Measurements from ENCODE around the gene TKT.
"Not testable (repeated sequence)": the region's sequence is repeated elsewhere in the genome, so short reads cannot be mapped to it uniquely, and the experiment has no call there.

Gene TKT

DNA sequence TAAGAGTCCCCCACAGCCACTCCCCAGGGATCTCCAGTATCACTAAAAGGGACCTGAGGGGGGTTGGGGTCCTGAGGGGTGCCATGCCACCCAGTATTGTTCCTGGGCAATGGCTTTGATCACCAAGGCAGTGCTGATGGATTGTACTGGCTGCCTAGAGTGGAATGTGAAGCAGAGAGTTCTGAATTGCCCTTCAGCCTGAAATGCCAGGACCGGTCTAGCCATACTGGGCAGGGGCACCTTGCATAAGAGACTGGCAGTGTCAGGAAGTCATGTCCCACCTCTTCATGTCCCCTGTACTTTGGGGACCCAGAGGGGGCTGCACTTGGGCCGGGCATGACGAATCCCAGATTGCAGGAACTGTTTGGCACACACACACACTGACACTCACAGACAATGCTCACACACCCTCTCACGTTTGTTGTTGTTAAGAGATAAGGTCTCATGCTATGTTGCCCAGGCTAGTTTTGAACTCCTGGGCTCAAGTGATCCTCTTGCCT lies 4.5 kb upstream of the TKT start:
- no peak for DNase-seq (ENCODE audit: low spot score)

DNA sequence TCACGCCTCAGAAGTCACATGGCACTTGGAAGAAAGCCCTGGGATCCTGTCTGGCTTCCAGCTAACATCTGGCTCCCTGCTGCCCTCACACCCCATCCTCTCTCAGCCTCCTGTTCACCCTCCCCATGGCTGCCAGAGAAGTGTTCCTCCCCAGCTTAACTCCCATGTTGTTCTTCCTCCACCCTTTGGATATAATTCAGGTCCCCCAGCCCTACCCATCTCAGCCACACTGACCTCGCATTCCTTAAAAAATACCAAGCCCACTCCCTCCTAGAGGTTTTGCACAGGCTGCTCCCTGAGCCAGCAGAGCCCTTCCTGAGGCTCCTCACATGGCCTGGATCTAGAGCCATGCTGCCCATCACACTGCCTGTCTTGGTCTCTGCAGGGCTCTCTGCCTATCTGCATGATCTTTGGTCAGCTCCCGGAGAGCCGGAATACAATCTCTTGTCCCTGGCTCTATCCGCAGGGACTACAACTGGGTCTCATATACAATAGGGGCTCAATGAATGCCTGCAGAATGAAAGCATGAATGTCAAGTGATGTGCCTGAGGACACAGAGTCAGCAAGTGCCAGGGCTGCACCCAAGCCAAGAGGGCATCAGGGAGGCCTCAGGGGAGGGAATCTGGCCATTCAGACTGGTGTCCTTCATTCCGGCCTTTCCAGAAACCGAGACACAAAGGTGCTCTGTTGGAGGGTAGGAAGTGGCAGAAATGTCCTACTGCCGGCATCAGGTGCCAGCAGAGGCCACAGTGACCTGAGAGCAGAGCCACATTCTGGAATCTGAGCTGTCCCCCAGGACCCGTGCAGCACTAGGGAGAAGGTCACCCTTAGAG lies 3.8 kb upstream of the TKT start:
- peak; percentile 77 for DNase-seq (ENCODE audit: low spot score)

DNA sequence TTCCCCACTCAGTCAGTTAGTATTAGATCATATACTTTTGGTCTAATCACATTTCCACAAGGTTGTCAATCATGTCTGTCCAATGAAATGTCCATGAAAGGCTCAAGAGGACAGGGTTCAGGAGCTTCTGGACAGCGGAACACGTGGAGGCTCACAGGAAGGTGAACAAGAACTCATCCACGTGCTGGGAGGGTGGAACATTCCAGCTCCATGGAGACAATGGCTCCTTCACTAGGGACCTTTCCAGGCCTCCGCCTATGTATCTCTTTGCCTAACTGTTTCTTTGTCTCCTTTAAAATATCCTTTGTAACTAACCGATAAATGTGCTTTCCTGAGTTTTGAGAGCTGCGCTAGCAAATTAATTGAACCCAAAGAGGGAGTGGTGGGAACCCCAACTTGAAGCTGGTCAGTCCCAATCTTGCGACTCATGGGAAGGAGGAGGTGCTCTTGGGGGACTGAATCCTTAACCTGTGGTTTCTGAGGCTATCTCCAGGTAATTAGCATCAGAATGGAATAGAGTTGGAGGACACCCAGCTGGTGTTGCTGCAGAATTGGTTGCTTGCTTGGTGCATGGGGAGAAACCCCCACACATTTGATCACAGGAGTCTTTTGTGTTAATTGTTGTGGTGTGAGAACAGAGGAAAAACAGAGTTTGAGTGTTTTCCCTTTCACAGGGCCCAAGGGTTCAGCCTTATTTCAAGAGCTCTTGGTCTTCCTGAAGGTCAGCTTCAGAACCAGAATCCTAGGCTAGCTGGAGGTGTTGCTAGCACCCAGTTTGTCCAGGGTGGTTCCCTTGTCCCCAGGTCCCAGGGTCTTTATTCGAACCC lies 3.0 kb upstream of the TKT start:
- peak; percentile 78 for DNase-seq (ENCODE audit: low spot score)

DNA sequence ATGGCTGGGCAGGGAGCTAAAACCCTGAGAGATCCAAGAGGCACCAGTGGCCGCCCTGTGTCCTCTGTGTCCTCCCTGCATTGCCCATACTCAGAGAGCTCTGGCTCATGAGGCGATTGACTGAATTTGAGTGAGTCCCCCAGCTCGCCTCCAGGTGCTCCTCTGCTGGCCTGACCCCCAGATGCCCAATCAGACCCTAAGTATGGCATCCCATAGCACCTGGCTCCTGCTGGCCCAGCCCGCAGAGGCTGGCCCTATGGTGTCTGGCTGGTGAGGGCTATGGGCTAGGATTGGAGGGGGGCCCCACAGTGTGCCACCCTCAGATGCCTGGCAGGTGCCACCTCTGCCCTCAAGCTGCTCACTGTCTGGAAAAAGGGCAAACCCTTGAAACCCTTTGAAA lies 1.6 kb upstream of the TKT start:
- DNase-seq (ENCODE audit: low spot score): no peak

DNA sequence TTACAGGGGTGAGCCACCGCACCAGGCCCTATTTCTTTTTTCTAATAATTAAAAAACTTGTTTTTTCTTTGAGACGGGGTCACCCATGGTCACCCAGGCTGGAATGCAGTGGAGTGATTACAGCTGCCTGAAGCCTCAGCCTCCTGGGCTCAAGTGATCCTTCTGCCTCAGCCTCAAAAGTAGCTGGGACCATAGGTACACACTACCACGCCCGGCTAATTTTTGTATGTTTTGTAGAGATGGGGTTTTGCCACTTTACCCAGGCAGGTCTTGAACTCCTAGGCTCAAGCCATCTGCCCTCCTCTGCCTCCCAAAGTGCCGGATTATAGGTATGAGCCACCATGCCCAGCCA lies 858 bp upstream of the TKT start:
- DNase-seq (ENCODE audit: low spot score): no peak

DNA sequence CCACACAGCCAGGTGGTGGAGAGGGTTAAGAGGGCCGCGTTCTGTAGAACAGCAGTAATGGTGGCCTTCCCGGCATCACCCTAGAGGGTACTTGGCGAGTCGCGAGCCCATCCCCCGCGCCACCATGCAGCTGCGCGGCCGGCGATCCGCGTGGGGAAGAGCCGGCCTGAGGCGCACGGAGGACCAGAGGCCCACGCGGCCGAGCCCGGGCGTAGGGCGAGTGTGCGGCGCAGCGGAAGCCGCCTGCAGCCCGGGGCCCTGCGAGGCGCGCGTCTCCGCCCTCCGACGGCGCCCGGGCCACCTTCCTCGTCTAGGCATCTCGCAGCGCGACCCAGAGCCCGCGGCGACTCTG lies 423 bp downstream of the TKT start:
- DNase-seq (ENCODE audit: low spot score): peak; percentile 40

DNA sequence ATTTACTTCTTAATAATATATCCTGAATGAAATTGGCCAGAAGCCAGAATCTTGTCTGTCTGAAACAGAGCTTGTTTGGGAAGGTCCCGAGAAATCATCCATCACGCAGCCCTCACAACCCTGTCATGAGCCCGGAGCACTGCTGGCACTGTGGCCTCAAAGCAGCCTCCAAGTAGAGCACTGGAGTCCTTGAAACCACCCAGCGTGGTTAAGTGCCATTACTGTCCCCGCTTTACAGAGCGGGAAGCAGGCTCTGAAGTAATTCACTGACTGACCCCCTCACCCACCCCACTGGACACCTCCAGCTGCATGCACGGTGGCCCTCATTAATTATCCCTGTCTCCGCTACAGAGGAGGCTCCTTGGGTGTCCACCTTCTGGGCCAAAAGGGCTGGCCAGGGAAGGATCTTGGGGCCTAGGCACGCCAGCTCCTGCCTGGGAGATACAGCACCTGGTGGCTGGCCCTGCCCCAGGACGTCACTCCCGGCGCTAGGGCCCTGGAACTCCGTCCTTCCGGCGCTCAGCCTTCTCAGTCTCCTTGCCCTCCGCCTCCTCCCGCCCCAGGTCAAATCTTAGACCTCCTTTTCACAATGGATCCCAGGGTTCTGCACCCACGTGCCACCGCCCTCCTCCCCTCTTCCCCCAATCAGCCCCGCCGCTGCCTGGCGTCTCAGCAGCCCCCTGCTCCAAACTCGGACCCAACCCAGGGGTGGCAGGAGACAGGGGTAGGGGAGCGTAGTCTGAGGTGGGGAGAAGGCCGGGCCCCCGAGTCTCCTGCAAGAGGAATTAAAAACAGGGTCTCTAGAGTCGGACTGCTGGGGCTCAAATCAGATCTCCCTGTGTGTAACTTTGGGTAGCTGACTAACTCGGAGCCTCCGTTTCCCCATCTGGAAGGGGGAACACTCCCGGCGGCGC lies 1.1 kb downstream of the TKT start:
- DNase-seq (ENCODE audit: low spot score): peak; percentile 37

DNA sequence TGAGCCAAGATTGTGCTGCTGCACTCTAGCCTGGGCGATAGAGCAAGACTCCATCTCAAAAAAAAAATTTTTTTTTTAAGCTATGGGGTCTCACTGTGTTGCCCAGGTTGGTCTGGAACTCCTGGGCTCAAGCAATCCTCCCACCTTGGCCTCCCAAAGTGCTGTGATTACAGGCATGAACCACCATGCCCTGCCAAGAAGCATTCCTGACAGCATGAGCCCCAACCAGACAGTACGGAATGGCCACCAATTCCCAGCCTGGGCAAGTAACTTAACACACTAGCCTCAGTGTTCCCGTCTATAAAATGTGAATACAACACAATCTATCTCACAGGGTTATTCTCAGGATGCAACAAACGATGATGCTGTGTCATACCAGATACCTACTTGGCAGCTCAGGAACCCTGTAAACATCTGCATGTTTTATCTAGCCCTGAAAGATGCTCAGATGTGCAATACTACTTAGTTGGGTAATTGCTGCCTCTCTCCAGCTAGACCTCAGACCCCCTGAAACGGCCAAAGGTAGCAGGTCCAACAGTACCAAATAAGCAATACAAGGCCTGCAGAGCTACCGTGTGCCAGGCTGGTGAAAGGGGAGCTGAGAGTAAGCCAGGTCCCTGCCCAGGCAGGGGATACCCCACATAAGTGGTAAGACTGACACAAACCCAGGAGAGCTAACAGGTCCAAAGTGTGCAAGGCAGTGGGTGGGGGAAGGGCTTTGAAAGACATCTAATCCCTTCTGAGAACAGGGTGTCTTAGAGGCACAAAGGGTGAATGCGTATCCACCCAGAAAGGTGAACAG lies 1.9 kb downstream of the TKT start:
- DNase-seq (ENCODE audit: low spot score): no peak

DNA sequence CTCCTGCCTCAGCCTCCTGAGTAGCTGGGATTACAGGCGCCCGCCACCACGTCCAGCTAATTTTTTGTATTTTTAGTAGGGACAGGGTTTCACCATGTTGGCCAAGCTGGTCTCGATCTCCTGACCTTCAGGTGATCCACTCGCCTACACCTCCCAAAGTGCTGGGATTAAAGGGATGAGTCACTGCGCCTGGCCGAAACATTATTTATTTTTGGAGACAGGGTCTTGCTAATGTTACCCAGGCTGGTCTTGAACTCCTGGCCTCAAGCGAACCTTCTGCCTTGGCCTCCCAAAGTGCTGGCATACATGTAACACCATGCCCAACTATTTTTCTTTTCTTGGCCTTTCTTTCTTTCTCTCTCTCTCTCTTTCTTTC lies 2.9 kb downstream of the TKT start:
- DNase-seq (ENCODE audit: low spot score): not testable (repeated sequence)

DNA sequence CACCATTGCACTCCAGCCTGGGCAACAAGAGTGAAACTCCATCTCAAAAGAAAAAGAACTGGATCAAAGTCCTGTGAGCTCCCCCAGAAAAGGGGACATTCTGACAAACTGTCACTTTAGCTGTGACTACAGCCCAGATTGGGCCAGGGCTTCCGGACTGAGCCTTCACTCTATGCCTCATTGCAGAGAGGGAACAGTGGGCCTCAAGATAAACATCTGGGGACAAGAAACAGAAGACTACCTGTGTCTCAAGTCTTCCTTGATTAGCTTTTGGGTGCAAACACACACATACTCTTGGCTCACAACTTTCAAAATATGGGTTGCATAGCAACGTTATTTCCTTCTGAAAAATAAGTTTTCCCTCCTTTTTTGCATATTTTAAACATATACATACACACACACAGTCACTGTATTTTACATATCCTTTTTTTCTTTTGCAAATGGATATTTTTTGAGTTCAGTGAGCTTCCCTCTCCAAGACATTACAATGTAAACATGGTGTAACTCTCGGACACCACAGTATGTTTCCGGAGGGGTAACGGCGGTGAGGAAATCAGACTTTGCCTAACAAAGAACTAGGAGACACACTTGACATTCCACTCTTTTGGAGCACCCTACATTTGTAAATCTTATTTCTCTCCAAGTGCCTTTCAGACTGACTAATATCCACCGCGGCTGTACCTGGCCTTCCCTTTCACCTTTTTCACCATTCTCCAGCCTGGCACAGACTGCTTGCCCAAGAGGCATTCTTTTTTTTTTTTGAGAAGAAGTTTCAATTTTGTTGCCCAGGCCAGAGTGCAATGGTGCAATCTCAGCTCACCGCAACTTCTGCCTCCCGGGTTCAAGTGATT lies 3.5 kb downstream of the TKT start:
- DNase-seq (ENCODE audit: low spot score): no peak

DNA sequence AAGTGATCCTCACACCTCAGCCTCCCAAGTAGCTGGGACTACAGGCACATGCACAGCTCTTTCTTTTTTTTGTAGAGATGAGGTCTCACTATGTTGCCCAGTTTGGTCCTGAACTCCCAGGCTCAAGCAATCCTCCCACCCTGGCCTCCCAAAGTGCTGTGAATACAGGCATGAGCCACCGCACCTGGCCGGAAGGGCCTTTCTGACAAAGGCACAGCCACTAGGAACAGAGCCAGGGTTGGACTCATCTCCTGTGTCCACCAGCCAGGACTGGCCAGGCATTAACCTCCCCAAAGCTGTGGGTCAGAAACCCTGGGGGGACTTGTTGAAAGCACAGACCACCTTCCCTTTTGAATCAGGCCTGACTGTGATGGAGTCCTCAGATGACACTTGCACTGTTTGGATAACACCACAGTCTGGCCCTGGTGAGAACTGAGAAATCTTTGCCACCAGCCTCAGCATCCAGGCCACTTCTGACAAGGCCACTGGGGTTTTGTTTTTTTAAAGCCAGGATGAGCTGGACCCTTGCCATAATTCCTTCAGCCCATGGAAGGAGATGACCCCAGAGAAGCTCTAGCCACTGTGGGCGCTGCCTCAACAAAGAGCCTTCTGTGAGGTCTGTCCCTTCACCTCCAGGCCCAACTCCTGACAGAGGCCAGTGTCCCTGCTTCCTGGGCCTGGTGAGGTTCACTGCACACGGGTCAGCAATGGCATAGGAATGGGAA lies 4.8 kb downstream of the TKT start:
- no peak for DNase-seq (ENCODE audit: low spot score)

DNA sequence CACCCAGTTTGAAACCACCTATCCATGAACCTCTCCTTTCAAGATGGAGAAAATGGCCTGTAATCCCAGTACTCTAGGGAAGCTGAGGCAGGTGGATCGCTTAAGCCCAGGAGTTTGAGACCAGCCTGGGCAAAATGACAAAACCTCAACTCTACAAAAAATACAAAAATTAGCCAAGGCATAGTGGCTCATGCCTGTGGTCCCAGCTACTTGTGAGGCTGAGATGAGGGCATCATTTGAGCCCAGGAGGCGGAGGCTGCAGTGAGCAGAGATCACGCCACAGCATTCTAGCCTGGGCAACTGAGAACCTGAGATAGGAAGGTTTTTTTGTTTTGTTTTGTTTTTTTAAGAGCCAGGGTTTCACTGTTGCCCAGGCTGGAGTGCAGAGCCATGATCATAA lies 5.4 kb downstream of the TKT start:
- no peak for DNase-seq (ENCODE audit: low spot score)

DNA sequence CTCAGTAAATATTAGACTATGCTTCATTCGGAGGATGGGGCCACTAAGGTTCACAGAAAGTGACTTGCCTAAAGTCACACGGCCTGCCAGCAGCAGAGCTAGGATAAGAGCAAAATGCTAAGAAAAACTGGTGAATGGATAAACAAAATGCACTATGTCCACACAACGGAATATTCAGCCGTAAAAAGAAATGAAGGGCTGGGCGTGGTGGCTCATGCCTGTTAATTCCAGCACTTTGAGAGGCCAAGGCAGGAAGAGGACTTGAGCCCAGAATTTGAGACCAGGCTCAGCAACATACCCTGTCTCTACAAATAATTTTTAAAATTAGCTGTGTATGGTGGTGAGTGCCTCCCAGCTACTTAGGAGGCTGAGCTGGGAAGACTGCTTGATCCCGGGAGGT lies 7.7 kb downstream of the TKT start:
- no peak for DNase-seq (ENCODE audit: low spot score)

DNA sequence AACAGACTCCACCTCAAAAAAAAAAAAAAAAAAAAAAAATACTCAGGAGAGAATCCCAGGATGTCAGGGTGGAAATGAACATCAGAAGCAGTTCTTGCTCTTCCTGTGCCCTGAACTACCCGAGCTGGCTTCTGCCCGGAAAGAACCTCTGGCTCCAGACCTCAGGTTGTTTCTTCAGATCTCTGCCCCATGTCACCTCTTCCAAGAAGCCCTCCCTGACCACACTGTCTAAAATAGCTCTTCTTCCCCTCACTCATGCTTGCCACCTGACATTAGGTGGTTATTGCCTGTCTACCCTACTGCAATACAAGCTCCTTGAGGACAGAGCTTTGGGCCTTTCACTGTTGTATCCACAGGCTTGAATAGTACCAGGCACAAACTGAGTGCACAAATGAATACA lies 8.2 kb downstream of the TKT start:
- DNase-seq (ENCODE audit: low spot score): no peak

DNA sequence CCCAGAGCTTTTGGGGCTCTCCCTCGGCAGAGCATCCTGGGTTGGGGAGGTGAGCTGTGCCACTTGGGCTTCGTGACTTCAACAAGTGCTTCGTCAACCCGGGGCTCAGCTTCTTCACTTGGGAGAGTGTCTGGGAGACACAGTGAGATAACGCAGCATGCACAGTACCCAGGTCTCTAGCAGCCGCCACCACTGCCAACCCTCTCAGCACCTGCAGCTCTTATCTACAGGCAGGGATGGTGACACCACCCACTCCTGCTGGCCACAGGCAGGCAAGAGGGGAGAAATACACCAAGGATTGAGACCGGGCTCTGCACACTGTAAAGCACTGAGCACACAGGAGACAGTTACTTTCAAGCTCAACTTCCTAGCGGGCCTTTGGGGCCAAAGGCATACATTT lies 11.6 kb downstream of the TKT start:
- DNase-seq (ENCODE audit: low spot score): no peak

DNA sequence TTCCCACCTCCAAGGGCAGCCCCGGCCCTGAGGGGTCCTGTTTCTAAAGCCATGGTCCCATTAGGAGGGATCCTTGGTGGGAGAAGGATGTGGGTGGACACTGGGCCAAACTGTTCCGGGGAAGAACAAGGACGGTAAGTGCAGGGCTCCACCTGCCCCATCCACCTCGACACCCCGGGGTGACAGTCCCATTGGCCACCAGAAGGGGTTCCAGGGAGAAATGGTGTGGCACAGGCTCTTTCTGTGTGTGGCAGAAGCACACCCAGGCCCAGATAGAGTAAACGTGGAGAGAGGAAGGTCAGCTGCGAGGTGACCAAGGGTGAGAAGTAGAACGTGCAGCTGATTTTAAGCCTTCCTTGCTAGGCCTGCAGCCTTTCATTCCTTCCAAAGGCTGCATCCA lies 12.0 kb downstream of the TKT start:
- DNase-seq (ENCODE audit: low spot score): no peak

DNA sequence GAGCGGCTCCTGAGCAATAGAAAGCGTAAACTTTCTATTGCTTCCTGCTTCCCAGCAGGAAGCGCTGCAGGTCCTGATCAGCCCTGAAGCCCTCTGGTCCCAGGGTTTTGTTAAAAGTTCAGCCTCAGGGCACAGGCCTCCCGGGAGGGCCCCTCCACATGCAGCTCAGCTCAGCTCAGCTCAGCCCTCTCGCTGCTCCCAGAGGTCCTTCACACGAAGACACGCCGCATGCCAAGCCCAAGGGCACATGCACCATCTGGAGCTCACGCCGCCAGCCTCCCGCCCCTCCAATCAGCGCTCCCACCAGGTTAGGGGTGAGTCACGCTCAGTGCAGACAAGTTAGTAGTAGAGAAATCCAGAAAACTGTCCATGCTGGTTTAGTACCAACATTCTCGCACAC lies 12.7 kb downstream of the TKT start:
- DNase-seq (ENCODE audit: low spot score): no peak

DNA sequence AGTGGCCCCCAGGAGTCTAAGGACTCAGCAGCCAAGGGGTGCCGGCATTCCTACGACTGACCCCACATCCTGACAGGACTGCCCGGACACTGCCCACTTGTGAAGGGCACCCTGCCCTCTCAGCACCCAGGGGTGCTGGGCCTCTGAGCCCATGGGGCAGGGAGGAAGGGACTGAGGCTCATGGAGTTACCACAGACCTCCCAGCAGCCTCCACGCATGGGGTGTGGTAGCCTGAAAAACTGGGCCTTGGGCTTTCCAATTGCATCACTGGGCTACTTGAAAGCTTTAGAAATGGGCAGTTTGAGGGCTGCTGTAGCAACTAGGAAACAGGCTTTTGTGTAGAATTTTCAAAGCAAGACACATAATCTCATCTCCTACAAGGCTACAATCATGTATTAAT lies 13.2 kb downstream of the TKT start:
- DNase-seq (ENCODE audit: low spot score): no peak

DNA sequence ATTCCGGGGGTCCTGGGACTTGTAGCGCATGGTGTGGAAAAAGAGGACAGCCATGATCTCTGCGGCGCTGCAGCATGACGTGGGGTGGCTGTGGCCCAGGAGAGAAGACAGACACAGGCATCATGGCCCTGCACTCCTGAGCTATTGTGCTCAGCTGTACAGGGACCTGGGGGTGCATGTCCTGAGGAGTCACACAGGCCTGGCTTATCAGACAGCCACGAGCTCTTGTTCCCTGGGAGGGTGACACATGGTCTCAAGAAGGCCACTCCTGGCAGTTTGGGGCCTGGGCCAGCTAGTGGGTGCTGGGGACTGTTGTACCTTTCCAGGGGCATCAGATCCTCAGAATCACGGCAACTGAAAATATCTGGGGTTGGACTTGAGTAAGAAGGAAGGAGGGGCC lies 13.7 kb downstream of the TKT start:
- no peak for DNase-seq (ENCODE audit: low spot score)

Data from globus pallidus (tissue), 1 donor.